Heart right ventricle (tissue), 16 donors: ENCODE results near the gene DGKI. TPM values are rescaled to one million over a fixed set of nuclear protein-coding genes. Genes with fewer than 3 reads are reported as not detected.

Experiments
- ATAC-seq, 8 donors: fragments of 200-7000 bp; cut with Tn5 transposase; one replicate each; pipeline ENCODE4 v1.9.1; 2020; ENCODE audit warnings: mild to moderate bottlenecking in 8 of 8, moderate library complexity in 8 of 8, moderate number of reproducible peaks in 1 of 8
- DNase-seq, 2 donors: peaks; one replicate each; pipeline ENCODE4 v3.0.0-alpha.2; 2020
- H3K27ac ChIP-seq, 10 donors: fragments of 200-600 bp; sonication (generic) in 2 of 10; one replicate each; pipeline versions ENCODE4 v1.5.0 to v1.8.0; 2020 to 2022; ENCODE audit warnings: mild to moderate bottlenecking in 3 of 10
- H3K27me3 ChIP-seq, 7 donors: fragments of 200-600 bp; one replicate each; pipeline ENCODE4 v1.8.0; 2021 to 2022; ENCODE audit warnings: mild to moderate bottlenecking in 2 of 7
- H3K36me3 ChIP-seq, 9 donors: fragments of 200-600 bp; sonication (generic) in 1 of 9; one replicate each; pipeline versions ENCODE4 v1.5.0 to v1.8.0; 2020 to 2022; ENCODE audit warnings: mild to moderate bottlenecking in 2 of 9
- H3K4me1 ChIP-seq, 9 donors: fragments of 200-600 bp; sonication (generic) in 1 of 9; one replicate each; pipeline versions ENCODE4 v1.5.0 to v1.8.0; 2020 to 2022; ENCODE audit warnings: mild to moderate bottlenecking in 4 of 9
- H3K4me3 ChIP-seq, 10 donors: fragments of 200-600 bp; sonication (generic) in 2 of 10; one replicate each; pipeline versions ENCODE4 v1.5.0 to v1.8.0; 2020 to 2022; ENCODE audit warnings: mild to moderate bottlenecking in 7 of 10, moderate library complexity in 2 of 10
- H3K9me3 ChIP-seq, 11 donors: fragments of 200-600 bp in 10 of 11; sonication (generic) in 2 of 11; one replicate each; pipeline versions ENCODE4 v1.5.0 to v1.8.0; 2013 to 2022; ENCODE audit warnings: mild to moderate bottlenecking in 2 of 11, control low read depth in 1 of 11, moderate library complexity in 1 of 11
- CTCF ChIP-seq, 9 donors: fragments of 200-600 bp; sonication (generic) in 2 of 9; IDR thresholded peaks; one replicate each; pipeline versions ENCODE4 v1.5.0 to v1.8.0; 2021 to 2022; ENCODE audit warnings: antibody characterized with exemption in 9 of 9, mild to moderate bottlenecking in 5 of 9, moderate library complexity in 1 of 9
- WGBS, 2 donors: extraction: QIAGEN DNeasy Blood & Tissue Kit; methylation state at CpG; one replicate each; pipeline ENCODE4 v1.1.7; 2013; ENCODE audit warnings: inconsistent platforms in 1 of 2; 5-methylcytosine and 5-hydroxymethylcytosine counted together
- intact Hi-C, 10 donors: fragments of 100-400 bp; cut with DNase I; formaldehyde crosslinking; loops; one replicate each; pipeline versions ENCODE4 v1.11.1 to v1.14.2; 2022
- polyA plus RNA-seq, 2 donors: library from polyadenylated mRNA; stranded (reverse); fragments of 200-250 nt; gene quantifications; one replicate each; pipeline ENCODE4 v1.2.3, GENCODE V29; 2013
- total RNA-seq, 10 donors: library from RNA; stranded (reverse); fragmentation: NEBNext Ultra II Directional in 3 of 10; extraction: Animal tissue kit (Norgen Biotek cat#: 25700) in 3 of 10; gene quantifications; one replicate each; pipeline versions ENCODE4 v1.2.1 to v1.2.4, GENCODE V29; 2021 to 2023
- donor health status: Arrhythmogenic right ventricular cardiomyopathy.
- donor health status: ischemic (EF 13 %, LVEDD 7.1; RV severe dilation, severe dysfunction).
- donor health status: healthy with polysubstance abuse.
- donor health status: DM: no; HTN: yes; CAD: no.
- donor health status: DM: no; HTN: no; CAD: no.
- donor health status: ischemic (EF 25% LVEDD 6.9; RV normal size, moderate dysfunction).
- donor health status: ischemic (EF 25% LVEDD 5.7; RV mildly dilated, moderate dysfunction).
- donor health status: healthy.
- donor health status: DM: yes; HTN: yes; CAD: no.
- donor health status: Ischemic cardiomyopathy.
- donor health status: ischemic (EF 35%, LVEDD 5.7; RV mildly dilated, moderate dysfunction).
- donor health status: nonischemic (EF 11% LVEDD 7.7; RV severe dilation, severe dysfunction).
- donor health status: DM: yes; HTN: yes; CAD: no.
- donor health status: PGD.
- donor health status: ischemic (EF 29% LVEDD 5.4; RV normal size, mild dysfunction).
- donor health status: nonischemic (EF 23%, LVEDD 6.1; RV moderate dilation, normal function).

DGKI gene
- total and polyA plus RNA-seq, 12 donors: 0.16 to 2.6 (median 1.2) TPM

GRCh38 chr7:137547485-137547884 lies 299.3 kb downstream of the DGKI start:
- intact Hi-C loops: no loop called here
- H3K4me3 ChIP-seq: no peak overlapping the region

GRCh38 chr7:137546671-137547070 lies 300.1 kb downstream of the DGKI start:
- Histone ChIP-seq H3K4me1 (no peaks in the 10 kb centered on the region), H3K4me3 (no peak overlapping the region), H3K36me3 (no peaks in the 10 kb centered on the region), H3K27me3 (no peaks in the 10 kb centered on the region), H3K27ac (no peak overlapping the region), H3K9me3 (no peaks in the 10 kb centered on the region)
- DNase-seq (no peak), ATAC-seq (no peak)
- no peak for TF ChIP-seq CTCF (IDR thresholded peaks at IDR 0.05)
- WGBS, 2 donors: 80 to 83% methylated on average over 4 of the region's 4 CpGs
- intact Hi-C loops: no loop called here

More at GRCh38 chr7:137547485-137547884, 299.3 kb downstream of the DGKI start:
- Histone ChIP-seq H3K36me3 (no peaks in the 10 kb centered on the region), H3K9me3 (no peaks in the 10 kb centered on the region), H3K4me1 (no peaks in the 10 kb centered on the region), H3K27ac (no peak overlapping the region), H3K27me3 (no peaks in the 10 kb centered on the region)
- ATAC-seq (no peak), DNase-seq (no peak)
- no peak for TF ChIP-seq CTCF (IDR thresholded peaks at IDR 0.05)
- WGBS, 2 donors: 72 to 75% methylated on average over 3 of the region's 3 CpGs

- intact Hi-C loops: no loop called here
- Histone ChIP-seq H3K4me1 (no peaks in the 10 kb centered on the region), H3K36me3 (no peaks in the 10 kb centered on the region), H3K9me3 (no peaks in the 10 kb centered on the region), H3K27ac (no peak overlapping the region), H3K27me3 (no peaks in the 10 kb centered on the region), H3K4me3 (no peak overlapping the region)
- ATAC-seq (no peak), DNase-seq (no peak)
- no peak for TF ChIP-seq CTCF (IDR thresholded peaks at IDR 0.05)
- WGBS, 2 donors: 93 to 95% methylated on average over 13 of the region's 13 CpGs
Measured at GRCh38 chr7:137546009-137546408, 300.8 kb downstream of the DGKI start.

GRCh38 chr7:137545059-137545716 lies 301.6 kb downstream of the DGKI start:
- no peak for ATAC-seq
- DNase-seq: no peak
- H3K9me3 ChIP-seq: no peaks in the 10 kb centered on the region
- intact Hi-C loops: no loop called here
- H3K27ac ChIP-seq: no peak overlapping the region
- WGBS, 2 donors: 33 to 54% methylated on average over 4 of the region's 4 CpGs
- H3K27me3 ChIP-seq: no peaks in the 10 kb centered on the region
- TF ChIP-seq CTCF (IDR thresholded peaks at IDR 0.05): no peak
- no peaks in the 10 kb centered on the region for H3K4me1 ChIP-seq
- H3K36me3 ChIP-seq: no peaks in the 10 kb centered on the region
- H3K4me3 ChIP-seq: no peak overlapping the region
